ENCODE measurements around the gene ANXA6. TPM values are rescaled to one million over a fixed set of nuclear protein-coding genes. Genes with fewer than 3 reads are reported as not detected.

The ANXA6 gene
- total RNA-seq: 100 to 1,000 TPM; 318 to 342 TPM
- 100 to 1,000 TPM; 229 to 330 TPM for polyA plus RNA-seq

DNA sequence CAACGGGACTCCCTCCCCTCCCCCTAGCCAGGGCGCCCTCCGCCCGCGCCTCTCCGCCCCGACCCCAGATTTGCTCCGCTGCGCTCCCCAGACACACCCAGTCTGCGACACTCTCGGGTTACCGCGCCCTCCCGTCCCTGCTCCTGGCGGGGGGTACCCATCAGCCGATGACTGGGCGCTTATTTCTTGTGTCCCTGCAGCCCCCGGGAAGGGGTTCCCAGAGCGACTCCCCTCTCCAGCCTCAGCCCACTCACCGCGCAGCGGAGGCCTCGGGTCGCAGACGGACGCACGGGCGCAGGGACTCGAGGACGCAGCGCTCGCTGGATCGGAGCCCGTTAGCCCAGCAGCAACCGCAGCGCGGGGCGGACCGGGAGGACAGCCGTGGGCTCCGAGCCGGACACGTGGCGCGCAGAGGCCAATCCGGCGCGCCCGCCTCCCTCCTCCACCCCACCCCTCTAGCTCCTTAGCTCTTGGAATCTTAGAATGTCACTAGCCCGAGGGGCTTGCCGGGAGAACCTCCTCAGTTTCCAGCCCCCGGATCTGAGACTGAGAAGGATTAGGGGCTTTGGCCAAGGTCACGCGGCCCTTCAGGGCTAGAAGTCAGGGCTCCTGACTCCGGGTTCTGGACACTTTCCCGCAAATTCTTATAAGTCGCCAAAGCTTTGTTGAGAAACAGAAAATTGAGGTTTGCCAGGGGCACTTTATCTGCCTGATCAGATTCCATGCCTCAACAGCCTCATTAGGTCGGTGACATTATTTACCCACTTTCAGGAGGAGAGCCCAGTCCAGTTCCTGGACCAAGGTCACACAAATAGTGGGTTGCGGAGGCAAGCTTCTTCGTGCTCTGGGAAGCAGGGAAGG lies at the start of gene ANXA6:
Gene ANXA6, minus strand, starts transcription at position 354 of the 861 bp plus-strand sequence. CDS start 9,878 bp downstream, outside the sequence.
- peaks cover 37 to 73% (median 51%) of the 10 kb centered on the region in 4 donors for H3K4me1 Mint-ChIP-seq
- H3K9me3 Mint-ChIP-seq: no peaks in the 10 kb centered on the region
- peak within 1 kb of the TSS; percentile 84 for H3K27ac ChIP-seq (ENCODE audit: low read depth, low read length)
- H3K9me3 ChIP-seq (ENCODE audit: control insufficient read depth in 1 of 2, low read length in 2 of 2): no peaks in the 10 kb centered on the region
- peaks cover 55% of the 10 kb centered on the region for H3K4me1 ChIP-seq (ENCODE audit: insufficient read depth, low read length)
- intact Hi-C loops (cut with micrococcal nuclease): loop anchor here (2.0 to 10.0 kb wide), 9 partner anchors 31 to 745 kb away; partner anchors contain the start of genes CD74, G3BP1, GM2A and TNIP1
- peaks cover 10 to 33% of the 10 kb centered on the region in 2 donors for H3K36me3 Mint-ChIP-seq
- CTCF ChIA-PET (ENCODE audit: partially characterized antibody): interaction anchor here (0.7 to 50.2 kb wide), 5 partner anchors 4 to 708 kb away, joined by 3 to 2066 read pairs (median 4); partner anchors contain the start of gene ANXA6
- H3K4me3 Mint-ChIP-seq: peak within 1 kb of the TSS; percentile 91 to 99 (median 97)
- no peaks in the 10 kb centered on the region for H3K27me3 ChIP-seq (ENCODE audit: insufficient read depth, low read length)
- DNase-seq: peak; percentile 58 to 71 (median 64)
- H3K36me3 ChIP-seq (ENCODE audit: insufficient read depth, low read length): no peaks in the 10 kb centered on the region
- H3K4me3 ChIP-seq (ENCODE audit: low read length in 2 of 2): peak within 1 kb of the TSS; percentile 80 to 90
- peak within 1 kb of the TSS; percentile 93 to 99 (median 97) for H3K27ac Mint-ChIP-seq
- POLR2A ChIA-PET (ENCODE audit: partially characterized antibody): interaction anchor here (0.8 to 13.9 kb wide), 16 partner anchors 9 to 708 kb away, joined by 3 to 249 read pairs (median 6); partner anchors contain the start of genes CCDC69, GM2A, RPS14 and TNIP1
- no peaks in the 10 kb centered on the region for H3K27me3 Mint-ChIP-seq

DNA sequence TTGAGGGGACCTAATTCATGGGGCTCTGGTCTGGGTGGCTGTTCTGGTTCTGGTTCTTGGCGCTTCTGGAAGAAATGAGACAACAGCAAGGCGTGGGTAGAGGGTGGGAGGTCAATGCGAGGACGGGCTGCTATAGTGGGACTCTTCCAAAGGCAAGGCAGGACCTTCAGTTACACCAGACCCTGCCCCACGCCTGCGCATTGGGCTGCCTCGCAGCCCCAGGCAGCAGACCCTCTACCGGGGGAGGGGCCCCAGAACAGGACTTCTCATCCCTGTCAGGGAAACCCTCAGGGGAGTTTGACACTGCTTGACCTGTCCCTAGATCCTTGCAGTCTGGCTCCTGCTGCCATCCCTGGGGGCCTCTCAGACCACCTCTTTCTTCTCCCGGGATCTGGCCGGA lies 47.8 kb upstream of the ANXA6 start:
- Mint-ChIP-seq H3K27me3 (no peaks in the 10 kb centered on the region), H3K4me1 (peaks cover 34 to 64% (median 50%) of the 10 kb centered on the region in 4 donors), H3K4me3 (no peak overlapping the region), H3K36me3 (peaks cover 26 to 29% of the 10 kb centered on the region in 2 donors), H3K9me3 (no peaks in the 10 kb centered on the region), H3K27ac (peak overlapping the region in 5 of 7 donors; percentile 1 to 88 (median 59))
- Histone ChIP-seq H3K9me3 (ENCODE audit: control insufficient read depth in 1 of 2, low read length in 2 of 2) (no peaks in the 10 kb centered on the region), H3K4me3 (ENCODE audit: low read length in 2 of 2) (no peak overlapping the region), H3K36me3 (ENCODE audit: insufficient read depth, low read length) (peaks cover 18% of the 10 kb centered on the region), H3K27me3 (ENCODE audit: insufficient read depth, low read length) (no peaks in the 10 kb centered on the region), H3K4me1 (ENCODE audit: insufficient read depth, low read length) (peaks cover 59% of the 10 kb centered on the region), H3K27ac (ENCODE audit: low read depth, low read length) (no peak overlapping the region)
- CTCF ChIA-PET (ENCODE audit: partially characterized antibody): interaction anchor here (1.0 kb wide), 1 partner anchor 19 kb away, joined by 5 read pairs; the partner anchor contains the start of gene CCDC69
- POLR2A ChIA-PET (ENCODE audit: partially characterized antibody): interaction anchor here (5.5 kb wide), 1 partner anchor 8 kb away, joined by 67 read pairs; no protein-coding TSS in a partner anchor
- intact Hi-C loops (cut with micrococcal nuclease): no loop called here
- no peak for DNase-seq

DNA sequence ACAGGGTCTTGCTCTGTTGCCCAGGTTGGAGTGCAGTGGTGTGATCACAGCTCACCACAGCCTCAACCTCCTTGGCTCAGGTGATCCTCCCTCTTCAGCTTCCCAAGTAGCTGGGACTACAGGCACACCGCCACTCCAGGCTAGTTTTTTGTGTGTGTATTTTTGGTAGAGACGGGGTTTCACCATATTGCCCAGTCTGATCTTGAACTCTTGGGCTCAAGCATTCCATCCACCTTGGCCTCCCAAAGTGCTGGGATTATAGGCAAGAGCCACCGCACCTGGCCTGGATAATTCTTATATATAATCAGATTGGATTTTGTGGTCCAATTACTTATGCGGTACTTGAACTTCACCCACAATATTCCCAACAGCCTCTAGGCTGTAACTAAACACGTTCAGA lies 46.5 kb upstream of the ANXA6 start:
- Histone ChIP-seq H3K27ac (ENCODE audit: low read depth, low read length) (no peak overlapping the region), H3K9me3 (ENCODE audit: control insufficient read depth in 1 of 2, low read length in 2 of 2) (no peaks in the 10 kb centered on the region), H3K4me3 (ENCODE audit: low read length in 2 of 2) (no peak overlapping the region), H3K36me3 (ENCODE audit: insufficient read depth, low read length) (peaks cover 29% of the 10 kb centered on the region), H3K27me3 (ENCODE audit: insufficient read depth, low read length) (no peaks in the 10 kb centered on the region), H3K4me1 (ENCODE audit: insufficient read depth, low read length) (peaks cover 47% of the 10 kb centered on the region)
- ChIA-PET CTCF (ENCODE audit: partially characterized antibody) (interaction anchor here (1.5 to 4.5 kb wide), 3 partner anchors 10 to 34 kb away, joined by 3 to 22 read pairs (median 3); no protein-coding TSS in a partner anchor), POLR2A (ENCODE audit: partially characterized antibody) (interaction anchor here (1.4 to 5.5 kb wide), 2 partner anchors 9 to 19 kb away, joined by 9 to 67 read pairs; partner anchors contain the start of gene CCDC69)
- peak overlapping the region in 2 of 7 donors; percentile 35 to 52 for H3K27ac Mint-ChIP-seq
- peaks cover 30 to 58% (median 42%) of the 10 kb centered on the region in 4 donors for H3K4me1 Mint-ChIP-seq
- H3K36me3 Mint-ChIP-seq: peaks cover 32 to 38% of the 10 kb centered on the region in 2 donors
- intact Hi-C loops (cut with micrococcal nuclease): loop anchor here (5.0 kb wide), 1 partner anchor 33 kb away; no protein-coding TSS in a partner anchor
- H3K9me3 Mint-ChIP-seq: no peaks in the 10 kb centered on the region
- no peak for DNase-seq
- H3K4me3 Mint-ChIP-seq: no peak overlapping the region
- no peaks in the 10 kb centered on the region for H3K27me3 Mint-ChIP-seq

DNA sequence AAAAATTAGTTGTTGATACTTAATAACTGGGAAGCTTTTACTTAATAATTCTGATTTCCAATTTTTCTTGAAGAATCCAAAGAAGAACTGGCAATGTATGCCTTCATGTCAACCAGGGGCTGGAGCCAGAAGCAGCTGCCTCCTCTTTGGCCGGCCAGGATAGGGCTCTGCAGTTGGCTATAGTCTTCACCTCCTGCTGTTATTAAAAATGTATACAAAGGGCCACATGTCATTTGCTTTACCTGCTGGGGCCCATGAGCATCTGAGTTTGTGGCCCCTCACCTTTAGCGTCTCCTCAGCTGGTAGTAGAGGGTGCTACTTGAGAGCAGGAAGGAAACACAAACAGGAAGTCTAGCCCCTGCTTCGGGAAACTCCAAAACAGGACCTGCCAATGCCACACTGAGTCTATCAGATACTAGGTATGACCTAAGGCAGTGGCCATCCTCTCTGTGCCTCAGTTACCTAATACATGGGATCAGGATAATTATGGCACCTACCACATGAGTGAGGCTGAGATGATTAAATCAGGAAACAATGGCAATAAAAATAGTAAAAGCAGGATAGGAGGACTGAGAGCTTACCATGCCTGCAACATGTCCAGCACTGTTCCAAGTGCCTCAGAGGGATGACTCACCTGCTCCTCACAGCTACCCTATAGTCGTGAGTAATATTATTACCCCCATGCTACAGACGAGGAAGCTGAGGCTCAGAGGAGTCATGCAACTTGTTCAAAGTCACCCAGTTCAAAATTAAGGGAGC lies 45.0 kb upstream of the ANXA6 start:
- Mint-ChIP-seq H3K27me3 (no peaks in the 10 kb centered on the region), H3K9me3 (no peaks in the 10 kb centered on the region), H3K36me3 (peaks cover 41 to 52% of the 10 kb centered on the region in 2 donors), H3K4me1 (peaks cover 25 to 46% (median 33%) of the 10 kb centered on the region in 4 donors), H3K4me3 (peak overlapping the region in 7 of 8 donors; percentile 28 to 76 (median 55)), H3K27ac (peak overlapping the region; percentile 85 to 93 (median 90))
- Histone ChIP-seq H3K27me3 (ENCODE audit: insufficient read depth, low read length) (no peaks in the 10 kb centered on the region), H3K27ac (ENCODE audit: low read depth, low read length) (peak overlapping the region; percentile 25), H3K4me3 (ENCODE audit: low read length in 2 of 2) (no peak overlapping the region), H3K9me3 (ENCODE audit: control insufficient read depth in 1 of 2, low read length in 2 of 2) (no peaks in the 10 kb centered on the region), H3K4me1 (ENCODE audit: insufficient read depth, low read length) (peaks cover 32% of the 10 kb centered on the region), H3K36me3 (ENCODE audit: insufficient read depth, low read length) (peaks cover 33% of the 10 kb centered on the region)
- peak in 1 of 5 donors; percentile 74 for DNase-seq
- POLR2A ChIA-PET (ENCODE audit: partially characterized antibody): interaction anchor here (0.7 to 5.5 kb wide), 11 partner anchors 10 to 568 kb away, joined by 3 to 67 read pairs (median 3); partner anchors contain the start of genes ANXA6, CCDC69 and GM2A
- intact Hi-C loops (cut with micrococcal nuclease): loop anchor here (5.0 kb wide), 1 partner anchor 35 kb away; no protein-coding TSS in a partner anchor
- CTCF ChIA-PET (ENCODE audit: partially characterized antibody): interaction anchor here (0.9 to 4.5 kb wide), 7 partner anchors 13 to 151 kb away, joined by 3 to 22 read pairs (median 8); partner anchors contain the start of gene CCDC69

DNA sequence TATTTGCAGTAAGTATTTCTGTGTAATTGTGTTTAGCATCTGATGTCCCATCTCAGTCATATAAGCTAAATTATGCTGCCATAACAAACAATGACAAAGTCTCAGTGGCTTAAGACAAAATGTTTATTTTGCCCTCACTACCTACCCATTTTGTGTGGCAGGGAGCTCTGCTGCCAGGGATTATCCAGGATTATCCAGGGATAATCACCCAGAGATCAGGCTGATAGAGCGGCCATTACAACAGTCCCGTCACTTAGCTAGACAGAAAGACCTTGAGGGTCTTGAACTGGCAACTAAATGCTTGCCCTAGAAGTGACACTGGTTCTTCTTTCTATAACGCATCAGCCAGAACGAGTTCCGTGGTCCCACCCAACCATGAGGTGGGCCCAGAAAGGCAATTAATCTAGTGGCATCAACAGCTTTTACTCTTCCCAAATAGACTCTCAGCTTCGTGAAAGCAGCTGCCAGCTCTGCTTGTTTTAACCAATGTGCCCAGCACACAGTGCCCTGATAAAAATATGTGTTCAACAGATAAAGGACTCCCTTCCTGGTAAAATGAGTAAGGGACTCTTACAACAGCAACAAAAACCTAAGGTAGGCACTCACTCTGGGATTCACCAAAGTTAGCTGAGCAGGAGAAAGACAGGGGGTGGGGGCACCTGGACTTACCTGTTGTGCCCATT lies 43.5 kb upstream of the ANXA6 start:
- H3K27me3 ChIP-seq (ENCODE audit: insufficient read depth, low read length): no peaks in the 10 kb centered on the region
- Mint-ChIP-seq H3K9me3 (no peaks in the 10 kb centered on the region), H3K4me1 (peaks cover 32 to 49% (median 41%) of the 10 kb centered on the region in 4 donors), H3K4me3 (no peak overlapping the region), H3K27me3 (no peaks in the 10 kb centered on the region), H3K27ac (peak overlapping the region; percentile 70 to 89 (median 79)), H3K36me3 (peaks cover 52 to 63% of the 10 kb centered on the region in 2 donors)
- POLR2A ChIA-PET (ENCODE audit: partially characterized antibody): interaction anchor here (1.3 to 5.5 kb wide), 2 partner anchors 12 to 22 kb away, joined by 9 to 67 read pairs; partner anchors contain the start of gene CCDC69
- DNase-seq: no peak
- no peaks in the 10 kb centered on the region for H3K9me3 ChIP-seq (ENCODE audit: control insufficient read depth in 1 of 2, low read length in 2 of 2)
- H3K4me1 ChIP-seq (ENCODE audit: insufficient read depth, low read length): peaks cover 41% of the 10 kb centered on the region
- intact Hi-C loops (cut with micrococcal nuclease): loop anchor here (5.0 kb wide), 1 partner anchor 36 kb away; no protein-coding TSS in a partner anchor
- peak overlapping the region; percentile 10 for H3K27ac ChIP-seq (ENCODE audit: low read depth, low read length)
- H3K4me3 ChIP-seq (ENCODE audit: low read length in 2 of 2): no peak overlapping the region
- peaks cover 33% of the 10 kb centered on the region for H3K36me3 ChIP-seq (ENCODE audit: insufficient read depth, low read length)
- CTCF ChIA-PET (ENCODE audit: partially characterized antibody): interaction anchor here (0.8 to 4.5 kb wide), 10 partner anchors 10 to 149 kb away, joined by 3 to 22 read pairs (median 4); partner anchors contain the start of gene CCDC69
